ENCODE results near the gene RAB19.
A peak's percentile ranks its signal among the peaks of the same experiment; 100 is the strongest.

The RAB19 gene

GRCh38 chr7:140403878-140404564, at the start of gene RAB19:
RAB19 (plus strand) TSS chr7:140404058; CDS start chr7:140407647, 3,589 bp downstream.
- DNase-seq = peak; percentile 69

GRCh38 chr7:140358024-140358411, 45.8 kb upstream of the RAB19 start:
- no peak for DNase-seq

- peak; percentile 69 for DNase-seq
These were observed 45.3 kb upstream of the RAB19 start for GRCh38 chr7:140358412-140359051.

GRCh38 chr7:140360697-140361229, 43.1 kb upstream of the RAB19 start:
- DNase-seq = no peak

- DNase-seq = no peak
These were observed 39.0 kb upstream of the RAB19 start for GRCh38 chr7:140364819-140365218.

- peak; percentile 17 for DNase-seq
These were observed 36.3 kb upstream of the RAB19 start for GRCh38 chr7:140367528-140367927.

- DNase-seq = no peak
These were observed 34.6 kb upstream of the RAB19 start for GRCh38 chr7:140369294-140369693.

GRCh38 chr7:140375323-140375722, 28.5 kb upstream of the RAB19 start:
- no peak for DNase-seq

- DNase-seq = no peak
These were observed 27.7 kb upstream of the RAB19 start for GRCh38 chr7:140375892-140376730.

- no peak for DNase-seq
These were observed 19.7 kb upstream of the RAB19 start for GRCh38 chr7:140383954-140384713.

- no peak for DNase-seq
These were observed 18.8 kb upstream of the RAB19 start for GRCh38 chr7:140384894-140385545.

- no peak for DNase-seq
These were observed 14.4 kb upstream of the RAB19 start for GRCh38 chr7:140389445-140389844.

- no peak for DNase-seq
These were observed 13.8 kb upstream of the RAB19 start for GRCh38 chr7:140390034-140390433.

- DNase-seq = no peak
These were observed 13.2 kb upstream of the RAB19 start for GRCh38 chr7:140390466-140391190.

- DNase-seq = no peak
These were observed 12.2 kb upstream of the RAB19 start for GRCh38 chr7:140391634-140392033.

GRCh38 chr7:140393756-140394306, 10.0 kb upstream of the RAB19 start:
- DNase-seq = no peak

- peak; percentile 95 for DNase-seq
These were observed 5.8 kb upstream of the RAB19 start, which contains the start of gene SLC37A3 for GRCh38 chr7:140397784-140398750. SLC37A3 (minus strand) TSS chr7:140398530; CDS start chr7:140382526, 16,004 bp downstream.

GRCh38 chr7:140398821-140399220, 5.0 kb upstream of the RAB19 start:
- no peak for DNase-seq

GRCh38 chr7:140400381-140400780, 3.5 kb upstream of the RAB19 start:
- DNase-seq = no peak
